ENCODE data around the gene E2F7.

E2F7 gene

GRCh38 chr12:77064896-77065360, 441 bp downstream of the E2F7 start:
- WGBS: under 1% methylated on average over 23 of the region's 24 CpGs
- H3K4me3 ChIP-seq (ENCODE audit: low read length): peak overlapping the region; percentile 93
- H3K9ac ChIP-seq (ENCODE audit: low read depth, low read length): peak overlapping the region; percentile 97
- no peaks in the 10 kb centered on the region for H3K9me3 ChIP-seq (ENCODE audit: insufficient read depth, low read depth, low read length)
- no peaks in the 10 kb centered on the region for H3K27me3 ChIP-seq (ENCODE audit: insufficient read depth, low read length)
- peaks cover 14% of the 10 kb centered on the region for H3K4me1 ChIP-seq (ENCODE audit: insufficient read depth, low read length)
- peaks cover 42% of the 10 kb centered on the region for H3K36me3 ChIP-seq (ENCODE audit: insufficient read depth, low read length)
- H3K27ac ChIP-seq (ENCODE audit: low read depth, low read length): peak overlapping the region; percentile 98

GRCh38 chr12:77062846-77063461, 2.4 kb downstream of the E2F7 start:
- no peaks in the 10 kb centered on the region for H3K9me3 ChIP-seq (ENCODE audit: insufficient read depth, low read depth, low read length)
- peaks cover 60% of the 10 kb centered on the region for H3K36me3 ChIP-seq (ENCODE audit: insufficient read depth, low read length)
- H3K27me3 ChIP-seq (ENCODE audit: insufficient read depth, low read length): no peaks in the 10 kb centered on the region
- H3K27ac ChIP-seq (ENCODE audit: low read depth, low read length): no peak overlapping the region
- no peak overlapping the region for H3K9ac ChIP-seq (ENCODE audit: low read depth, low read length)
- 97% methylated on average over 12 of the region's 12 CpGs for WGBS
- H3K4me1 ChIP-seq (ENCODE audit: insufficient read depth, low read length): peaks cover 14% of the 10 kb centered on the region
- 0 out of 2 replicates have a peak overlapping the region, but pooled peaks have one; percentile 93 for H3K4me3 ChIP-seq (ENCODE audit: low read length)

GRCh38 chr12:77062396-77062795, 3.0 kb downstream of the E2F7 start:
- Histone ChIP-seq H3K9ac (ENCODE audit: low read depth, low read length) (no peak overlapping the region), H3K4me3 (ENCODE audit: low read length) (no peak overlapping the region), H3K9me3 (ENCODE audit: insufficient read depth, low read depth, low read length) (no peaks in the 10 kb centered on the region), H3K27ac (ENCODE audit: low read depth, low read length) (no peak overlapping the region), H3K4me1 (ENCODE audit: insufficient read depth, low read length) (peaks cover 14% of the 10 kb centered on the region), H3K27me3 (ENCODE audit: insufficient read depth, low read length) (no peaks in the 10 kb centered on the region), H3K36me3 (ENCODE audit: insufficient read depth, low read length) (peaks cover 65% of the 10 kb centered on the region)
- WGBS: 96% methylated on average over 1 of the region's 1 CpG

GRCh38 chr12:77060883-77061240, 4.5 kb downstream of the E2F7 start:
- 94% methylated on average over 5 of the region's 5 CpGs for WGBS
- peaks cover 80% of the 10 kb centered on the region for H3K36me3 ChIP-seq (ENCODE audit: insufficient read depth, low read length)

GRCh38 chr12:77060136-77060882, 5.1 kb downstream of the E2F7 start:
- no peak overlapping the region for H3K27ac ChIP-seq (ENCODE audit: low read depth, low read length)
- H3K4me1 ChIP-seq (ENCODE audit: insufficient read depth, low read length): peaks cover 7% of the 10 kb centered on the region; the same call in 1 of the 2 replicates
- no peaks in the 10 kb centered on the region for H3K27me3 ChIP-seq (ENCODE audit: insufficient read depth, low read length)
- no peaks in the 10 kb centered on the region for H3K9me3 ChIP-seq (ENCODE audit: insufficient read depth, low read depth, low read length)
- peaks cover 86% of the 10 kb centered on the region for H3K36me3 ChIP-seq (ENCODE audit: insufficient read depth, low read length)
- no peak overlapping the region for H3K4me3 ChIP-seq (ENCODE audit: low read length)
- no peak overlapping the region for H3K9ac ChIP-seq (ENCODE audit: low read depth, low read length)
- 97% methylated on average over 2 of the region's 3 CpGs for WGBS

More at GRCh38 chr12:77060883-77061240, 4.5 kb downstream of the E2F7 start:
- no peaks in the 10 kb centered on the region for H3K27me3 ChIP-seq (ENCODE audit: insufficient read depth, low read length)
- H3K4me3 ChIP-seq (ENCODE audit: low read length): no peak overlapping the region
- no peaks in the 10 kb centered on the region for H3K9me3 ChIP-seq (ENCODE audit: insufficient read depth, low read depth, low read length)
- H3K4me1 ChIP-seq (ENCODE audit: insufficient read depth, low read length): peaks cover 7% of the 10 kb centered on the region; the same call in 1 of the 2 replicates
- no peak overlapping the region for H3K27ac ChIP-seq (ENCODE audit: low read depth, low read length)
- H3K9ac ChIP-seq (ENCODE audit: low read depth, low read length): no peak overlapping the region

- H3K27ac ChIP-seq (ENCODE audit: low read depth, low read length): no peak overlapping the region
- peaks cover 3% of the 10 kb centered on the region; the same call in 1 of the 2 replicates for H3K4me1 ChIP-seq (ENCODE audit: insufficient read depth, low read length)
- peaks cover 98% of the 10 kb centered on the region for H3K36me3 ChIP-seq (ENCODE audit: insufficient read depth, low read length)
- no peak overlapping the region for H3K4me3 ChIP-seq (ENCODE audit: low read length)
- H3K9ac ChIP-seq (ENCODE audit: low read depth, low read length): no peak overlapping the region
- no peaks in the 10 kb centered on the region for H3K27me3 ChIP-seq (ENCODE audit: insufficient read depth, low read length)
- WGBS: 96% methylated on average over 4 of the region's 5 CpGs
- H3K9me3 ChIP-seq (ENCODE audit: insufficient read depth, low read depth, low read length): no peaks in the 10 kb centered on the region
Measured at GRCh38 chr12:77058740-77059139, 6.6 kb downstream of the E2F7 start.

GRCh38 chr12:77054851-77055250, 10.5 kb downstream of the E2F7 start:
- Histone ChIP-seq H3K27ac (ENCODE audit: low read depth, low read length) (no peak overlapping the region), H3K4me1 (ENCODE audit: insufficient read depth, low read length) (no peaks in the 10 kb centered on the region), H3K9ac (ENCODE audit: low read depth, low read length) (no peak overlapping the region), H3K36me3 (ENCODE audit: insufficient read depth, low read length) (peaks cover 95% of the 10 kb centered on the region), H3K27me3 (ENCODE audit: insufficient read depth, low read length) (no peaks in the 10 kb centered on the region), H3K9me3 (ENCODE audit: insufficient read depth, low read depth, low read length) (no peaks in the 10 kb centered on the region), H3K4me3 (ENCODE audit: low read length) (no peak overlapping the region)
- 91% methylated on average over 4 of the region's 4 CpGs for WGBS

GRCh38 chr12:77053259-77053658, 12.1 kb downstream of the E2F7 start:
- Histone ChIP-seq H3K9me3 (ENCODE audit: insufficient read depth, low read depth, low read length) (no peaks in the 10 kb centered on the region), H3K27me3 (ENCODE audit: insufficient read depth, low read length) (no peaks in the 10 kb centered on the region), H3K27ac (ENCODE audit: low read depth, low read length) (no peak overlapping the region), H3K36me3 (ENCODE audit: insufficient read depth, low read length) (peaks cover 96% of the 10 kb centered on the region), H3K4me1 (ENCODE audit: insufficient read depth, low read length) (no peaks in the 10 kb centered on the region), H3K9ac (ENCODE audit: low read depth, low read length) (no peak overlapping the region), H3K4me3 (ENCODE audit: low read length) (no peak overlapping the region)
- WGBS: 100% methylated on average over 1 of the region's 1 CpG

- Histone ChIP-seq H3K4me3 (ENCODE audit: low read length) (no peak overlapping the region), H3K36me3 (ENCODE audit: insufficient read depth, low read length) (peaks cover 97% of the 10 kb centered on the region), H3K9me3 (ENCODE audit: insufficient read depth, low read depth, low read length) (no peaks in the 10 kb centered on the region), H3K4me1 (ENCODE audit: insufficient read depth, low read length) (no peaks in the 10 kb centered on the region), H3K27me3 (ENCODE audit: insufficient read depth, low read length) (no peaks in the 10 kb centered on the region), H3K9ac (ENCODE audit: low read depth, low read length) (no peak overlapping the region), H3K27ac (ENCODE audit: low read depth, low read length) (no peak overlapping the region)
- WGBS: 92% methylated on average over 1 of the region's 4 CpGs
Measured at GRCh38 chr12:77049767-77050353, 15.5 kb downstream of the E2F7 start.

GRCh38 chr12:77047341-77048109, 17.8 kb downstream of the E2F7 start:
- H3K27ac ChIP-seq (ENCODE audit: low read depth, low read length): no peak overlapping the region
- WGBS: 98% methylated on average over 6 of the region's 6 CpGs
- H3K27me3 ChIP-seq (ENCODE audit: insufficient read depth, low read length): no peaks in the 10 kb centered on the region
- no peaks in the 10 kb centered on the region for H3K9me3 ChIP-seq (ENCODE audit: insufficient read depth, low read depth, low read length)
- H3K4me1 ChIP-seq (ENCODE audit: insufficient read depth, low read length): no peaks in the 10 kb centered on the region
- H3K36me3 ChIP-seq (ENCODE audit: insufficient read depth, low read length): peaks cover 97% of the 10 kb centered on the region
- H3K4me3 ChIP-seq (ENCODE audit: low read length): no peak overlapping the region
- no peak overlapping the region for H3K9ac ChIP-seq (ENCODE audit: low read depth, low read length)

GRCh38 chr12:77046468-77046867, 18.9 kb downstream of the E2F7 start:
- Histone ChIP-seq H3K9me3 (ENCODE audit: insufficient read depth, low read depth, low read length) (no peaks in the 10 kb centered on the region), H3K27ac (ENCODE audit: low read depth, low read length) (no peak overlapping the region), H3K27me3 (ENCODE audit: insufficient read depth, low read length) (no peaks in the 10 kb centered on the region), H3K36me3 (ENCODE audit: insufficient read depth, low read length) (peaks cover 97% of the 10 kb centered on the region), H3K9ac (ENCODE audit: low read depth, low read length) (no peak overlapping the region), H3K4me3 (ENCODE audit: low read length) (no peak overlapping the region), H3K4me1 (ENCODE audit: insufficient read depth, low read length) (no peaks in the 10 kb centered on the region)
- WGBS: 93% methylated on average over 5 of the region's 5 CpGs

Measured in HUES64 (cell line).